ENCODE results near the gene MBP. TPM values are rescaled to one million over a fixed set of nuclear protein-coding genes. Genes with fewer than 3 reads are reported as not detected.

The MBP gene
- total and polyA plus RNA-seq, 3 experiments from 2014 or later: 59.5 to 196 (median 60.0) TPM

DNA sequence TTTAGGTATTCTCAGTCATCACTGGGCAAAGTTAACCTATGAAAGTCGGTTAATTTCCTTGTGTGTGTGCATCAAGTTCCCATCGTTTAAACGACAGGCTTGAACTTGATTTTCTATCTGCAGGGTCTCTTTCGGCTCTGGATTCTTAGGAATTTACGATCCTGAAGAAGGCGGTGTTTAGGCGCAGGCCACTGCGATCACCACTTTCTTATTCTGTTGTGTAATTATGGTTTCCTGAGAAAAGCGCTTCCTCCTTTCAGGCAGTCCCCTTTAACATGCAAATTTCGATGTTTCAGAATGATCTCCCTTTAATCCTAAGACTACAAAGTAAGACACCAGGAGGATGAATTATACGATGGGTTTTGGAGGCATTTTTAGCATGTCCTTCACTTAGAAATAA, 27.9 kb upstream of the MBP start:
- peaks cover 0 to 4% (median 2%) of the 10 kb centered on the region in 3 donors for H3K4me1 Mint-ChIP-seq
- Histone ChIP-seq H3K36me3 (ENCODE audit: insufficient read depth, low read length) (no peaks in the 10 kb centered on the region), H3K9me3 (ENCODE audit: low read length) (no peaks in the 10 kb centered on the region), H3K4me3 (ENCODE audit: low read length) (no peak overlapping the region), H3K27me3 (ENCODE audit: insufficient read depth, low read length, poor library complexity, severe bottlenecking) (peaks cover 4% of the 10 kb centered on the region), H3K4me1 (ENCODE audit: insufficient read depth, low read length) (no peaks in the 10 kb centered on the region), H3K27ac (ENCODE audit: low read depth, low read length) (no peak overlapping the region)
- POLR2A ChIA-PET: no interaction called here
- no peak for DNase-seq
- CTCF ChIA-PET: no interaction called here
- H3K36me3 Mint-ChIP-seq: no peaks in the 10 kb centered on the region
- no peaks in the 10 kb centered on the region for H3K9me3 Mint-ChIP-seq
- no peak overlapping the region for H3K4me3 Mint-ChIP-seq
- H3K27ac Mint-ChIP-seq: no peak overlapping the region
- peaks cover 0 to 13% of the 10 kb centered on the region in 2 donors for H3K27me3 Mint-ChIP-seq

DNA sequence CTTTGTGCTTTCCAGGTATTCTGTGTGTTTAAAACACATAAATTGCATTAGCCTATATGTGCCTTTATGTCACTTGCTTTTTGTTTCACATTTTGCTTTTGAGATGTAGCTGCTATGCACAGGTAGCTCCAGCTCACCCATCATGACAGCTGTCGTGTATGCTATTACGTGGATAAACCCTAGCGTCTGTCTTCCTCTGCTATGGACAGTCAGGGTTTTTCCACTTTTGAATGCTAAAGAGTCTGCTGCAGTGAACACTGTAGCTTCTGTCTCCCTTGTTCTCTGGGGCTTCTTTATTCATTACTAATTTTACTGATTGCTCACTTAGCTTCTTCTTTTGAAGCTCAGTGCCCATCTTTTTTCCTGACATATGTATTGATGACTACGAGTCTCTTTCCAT, 24.7 kb upstream of the MBP start:
- POLR2A ChIA-PET: no interaction called here
- no peaks in the 10 kb centered on the region for H3K9me3 ChIP-seq (ENCODE audit: low read length)
- Mint-ChIP-seq H3K4me3 (no peak overlapping the region), H3K4me1 (peaks cover 0 to 2% (median 0%) of the 10 kb centered on the region in 3 donors), H3K27ac (peak overlapping the region in 1 of 8 donors; percentile 8), H3K27me3 (no peaks in the 10 kb centered on the region), H3K9me3 (no peaks in the 10 kb centered on the region), H3K36me3 (no peaks in the 10 kb centered on the region)
- no peak for DNase-seq
- H3K36me3 ChIP-seq (ENCODE audit: insufficient read depth, low read length): no peaks in the 10 kb centered on the region
- H3K27me3 ChIP-seq (ENCODE audit: insufficient read depth, low read length, poor library complexity, severe bottlenecking): no peaks in the 10 kb centered on the region
- no peak overlapping the region for H3K4me3 ChIP-seq (ENCODE audit: low read length)
- CTCF ChIA-PET: interaction anchor here (1.6 kb wide), 1 partner anchor 54 kb away, joined by 3 read pairs; no protein-coding TSS in a partner anchor
- H3K27ac ChIP-seq (ENCODE audit: low read depth, low read length): no peak overlapping the region
- no peaks in the 10 kb centered on the region for H3K4me1 ChIP-seq (ENCODE audit: insufficient read depth, low read length)

DNA sequence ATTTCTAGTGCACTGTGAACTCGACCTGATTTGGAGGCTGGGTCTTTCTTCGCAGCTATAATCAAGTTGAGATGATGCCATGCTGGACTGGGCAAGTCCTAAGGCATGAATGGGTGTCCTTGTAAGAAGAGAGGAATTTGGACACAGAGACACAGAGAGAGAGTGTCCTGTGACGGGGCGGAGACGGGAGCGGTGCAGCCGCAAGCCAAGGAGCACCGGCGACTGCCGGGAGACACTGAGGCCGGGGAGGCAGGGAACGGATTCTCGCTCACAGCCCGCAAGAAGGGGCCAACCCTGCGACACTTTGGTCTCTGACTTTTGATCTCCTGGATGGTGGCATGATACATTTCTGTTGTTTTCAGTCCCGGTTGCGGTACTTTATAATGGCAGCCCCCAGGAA, 22.4 kb upstream of the MBP start:
- POLR2A ChIA-PET: no interaction called here
- H3K27me3 Mint-ChIP-seq: peaks cover 0 to 2% of the 10 kb centered on the region in 2 donors

DNA sequence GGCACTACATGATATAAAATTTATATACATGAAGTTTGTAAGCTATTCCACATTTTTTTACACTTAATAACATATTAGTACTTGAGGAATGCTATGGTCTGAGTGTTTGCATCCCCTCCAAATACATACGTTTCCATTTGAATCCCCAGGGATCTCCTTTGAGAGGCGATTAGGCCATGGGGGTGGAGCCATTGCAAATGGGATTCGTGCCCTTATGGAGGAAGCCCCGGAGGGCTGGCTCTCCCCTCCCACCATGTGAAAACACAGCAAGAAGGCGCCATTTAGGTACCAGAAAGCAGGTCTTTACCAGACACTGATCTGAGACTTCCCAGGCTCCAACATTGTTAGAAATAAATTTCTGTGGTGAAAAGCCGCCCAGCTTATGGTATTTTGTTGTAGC, 20.8 kb upstream of the MBP start:
- no peaks in the 10 kb centered on the region for H3K36me3 Mint-ChIP-seq
- H3K9me3 ChIP-seq (ENCODE audit: low read length): no peaks in the 10 kb centered on the region
- H3K4me1 ChIP-seq (ENCODE audit: insufficient read depth, low read length): no peaks in the 10 kb centered on the region
- H3K4me3 ChIP-seq (ENCODE audit: low read length): no peak overlapping the region
- DNase-seq: no peak
- H3K27ac ChIP-seq (ENCODE audit: low read depth, low read length): no peak overlapping the region
- ChIA-PET CTCF (interaction anchor here (1.1 kb wide), 1 partner anchor 153 kb away, joined by 4 read pairs; no protein-coding TSS in a partner anchor), POLR2A (no interaction called here)
- H3K27me3 Mint-ChIP-seq: peaks cover 0 to 2% of the 10 kb centered on the region in 2 donors
- no peak overlapping the region for H3K4me3 Mint-ChIP-seq
- no peaks in the 10 kb centered on the region for H3K36me3 ChIP-seq (ENCODE audit: insufficient read depth, low read length)
- peaks cover 5 to 12% (median 9%) of the 10 kb centered on the region in 3 donors for H3K4me1 Mint-ChIP-seq
- no peaks in the 10 kb centered on the region for H3K9me3 Mint-ChIP-seq
- H3K27me3 ChIP-seq (ENCODE audit: insufficient read depth, low read length, poor library complexity, severe bottlenecking): no peaks in the 10 kb centered on the region
- no peak overlapping the region for H3K27ac Mint-ChIP-seq

More for the DNA sequence above, 22.4 kb upstream of the MBP start:
- Histone ChIP-seq H3K36me3 (ENCODE audit: insufficient read depth, low read length) (no peaks in the 10 kb centered on the region), H3K27ac (ENCODE audit: low read depth, low read length) (no peak overlapping the region), H3K9me3 (ENCODE audit: low read length) (no peaks in the 10 kb centered on the region), H3K4me3 (ENCODE audit: low read length) (no peak overlapping the region), H3K27me3 (ENCODE audit: insufficient read depth, low read length, poor library complexity, severe bottlenecking) (no peaks in the 10 kb centered on the region), H3K4me1 (ENCODE audit: insufficient read depth, low read length) (no peaks in the 10 kb centered on the region)
- peaks cover 5 to 12% (median 9%) of the 10 kb centered on the region in 3 donors for H3K4me1 Mint-ChIP-seq
- H3K27ac Mint-ChIP-seq: no peak overlapping the region
- no peaks in the 10 kb centered on the region for H3K9me3 Mint-ChIP-seq
- no peak overlapping the region for H3K4me3 Mint-ChIP-seq
- CTCF ChIA-PET: no interaction called here
- no peak for DNase-seq
- no peaks in the 10 kb centered on the region for H3K36me3 Mint-ChIP-seq

DNA sequence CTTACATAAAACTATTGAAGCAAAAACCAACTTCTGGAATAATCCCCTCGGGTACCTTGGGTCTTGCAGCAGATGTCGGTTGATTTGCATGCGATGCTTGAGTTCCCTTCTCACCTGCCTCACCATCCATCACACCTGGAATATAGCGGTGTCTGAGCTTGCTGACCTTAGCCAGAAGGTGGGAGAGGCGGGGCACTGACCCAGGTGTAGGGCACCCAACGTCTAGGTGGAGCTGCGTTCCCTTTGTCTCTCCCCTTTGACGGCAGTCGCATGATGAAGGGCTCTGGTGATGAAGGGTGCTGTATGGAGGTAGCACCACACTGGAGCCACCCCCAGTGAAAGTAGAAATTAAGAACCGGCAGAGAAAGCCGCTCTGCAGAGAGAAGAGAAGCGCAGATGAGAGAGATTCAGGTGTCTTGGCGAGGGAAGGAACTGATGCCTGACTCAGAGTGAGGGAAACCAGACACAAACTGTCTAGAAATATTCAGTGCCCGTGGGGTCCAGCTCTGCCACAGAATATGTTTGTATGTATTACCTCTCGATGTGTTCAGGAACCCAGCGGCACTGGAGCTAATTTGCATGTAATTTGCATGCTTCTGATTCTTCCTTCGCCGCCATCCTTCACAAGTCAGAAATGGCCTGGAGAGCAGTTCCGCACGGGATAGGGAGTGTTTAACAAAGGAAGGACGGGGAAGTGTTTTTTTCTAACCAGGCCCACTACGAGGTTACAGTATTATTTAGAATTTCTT, 19.4 kb upstream of the MBP start:
- CTCF ChIA-PET: interaction anchor here (0.9 kb wide), 1 partner anchor 82 kb away, joined by 3 read pairs; no protein-coding TSS in a partner anchor

DNA sequence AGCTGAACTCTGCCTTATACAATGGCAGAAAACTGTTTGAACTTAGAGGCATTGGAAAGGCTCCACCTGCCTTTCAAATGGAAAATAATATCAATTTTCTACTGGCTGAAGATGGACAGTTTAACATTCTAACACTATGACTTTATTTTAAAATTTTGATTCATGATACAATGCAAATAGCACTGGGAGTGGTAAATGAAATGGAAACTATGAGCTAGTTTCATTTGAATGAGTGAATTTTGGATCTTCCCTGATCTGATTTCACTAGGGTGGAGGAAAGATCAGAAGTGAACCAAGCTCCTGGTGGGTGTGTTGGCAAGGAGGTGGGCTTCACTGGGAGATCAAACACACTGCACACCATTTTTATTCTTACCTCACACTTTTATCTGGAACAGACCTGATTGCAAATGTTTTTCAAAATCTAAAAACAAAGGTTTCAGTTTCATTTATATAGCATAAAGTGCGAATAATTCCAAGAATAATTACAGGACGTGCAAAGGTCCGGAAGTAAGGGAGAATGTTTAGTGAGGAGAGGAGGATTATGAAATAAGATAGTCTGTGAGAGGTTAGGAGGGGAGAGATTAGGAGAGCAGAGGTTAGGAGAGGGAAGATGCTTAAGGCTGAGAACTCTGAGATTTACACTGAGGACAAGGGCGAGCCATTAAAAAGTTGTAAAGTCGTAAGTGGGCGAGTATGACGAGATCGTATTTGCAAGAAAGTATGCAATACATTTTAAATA, 18.6 kb upstream of the MBP start:
- H3K4me3 Mint-ChIP-seq: no peak overlapping the region

More for the DNA sequence above, 19.4 kb upstream of the MBP start:
- Mint-ChIP-seq H3K9me3 (no peaks in the 10 kb centered on the region), H3K4me3 (no peak overlapping the region), H3K36me3 (no peaks in the 10 kb centered on the region), H3K27ac (peak overlapping the region in 1 of 8 donors; percentile 1), H3K27me3 (peaks cover 0 to 2% of the 10 kb centered on the region in 2 donors), H3K4me1 (peaks cover 13 to 18% (median 18%) of the 10 kb centered on the region in 3 donors)
- no peak for DNase-seq
- no peaks in the 10 kb centered on the region for H3K36me3 ChIP-seq (ENCODE audit: insufficient read depth, low read length)
- peaks cover 6% of the 10 kb centered on the region for H3K4me1 ChIP-seq (ENCODE audit: insufficient read depth, low read length)
- no peaks in the 10 kb centered on the region for H3K27me3 ChIP-seq (ENCODE audit: insufficient read depth, low read length, poor library complexity, severe bottlenecking)
- H3K4me3 ChIP-seq (ENCODE audit: low read length): no peak overlapping the region
- H3K27ac ChIP-seq (ENCODE audit: low read depth, low read length): no peak overlapping the region
- POLR2A ChIA-PET: no interaction called here
- H3K9me3 ChIP-seq (ENCODE audit: low read length): no peaks in the 10 kb centered on the region

DNA sequence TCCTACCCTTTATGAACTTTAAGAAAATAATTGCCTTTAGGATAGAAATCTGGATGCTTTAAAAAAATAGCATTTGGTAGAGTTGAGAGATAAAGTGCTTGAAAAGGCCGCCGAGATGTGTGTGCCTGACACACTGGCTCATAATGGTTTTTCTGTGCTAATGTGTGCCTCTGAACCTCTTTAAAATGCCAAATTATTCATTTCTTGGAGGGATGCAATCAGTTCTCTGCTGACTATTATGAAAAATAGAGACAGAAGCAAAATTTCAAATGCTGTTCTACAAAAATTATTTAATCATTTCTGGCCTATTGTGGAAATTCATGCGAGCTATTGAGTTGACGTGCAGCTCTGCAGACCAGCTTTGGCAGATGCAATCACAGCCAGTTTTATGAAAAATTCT, 18.0 kb upstream of the MBP start:
- Mint-ChIP-seq H3K27me3 (peaks cover 0 to 2% of the 10 kb centered on the region in 2 donors), H3K27ac (no peak overlapping the region)
- CTCF ChIA-PET: no interaction called here

More for the DNA sequence above, 18.6 kb upstream of the MBP start:
- peaks cover 14% of the 10 kb centered on the region for H3K4me1 ChIP-seq (ENCODE audit: insufficient read depth, low read length)
- H3K4me3 ChIP-seq (ENCODE audit: low read length): no peak overlapping the region
- H3K27ac ChIP-seq (ENCODE audit: low read depth, low read length): no peak overlapping the region
- POLR2A ChIA-PET: no interaction called here
- no peaks in the 10 kb centered on the region for H3K9me3 ChIP-seq (ENCODE audit: low read length)
- H3K27me3 ChIP-seq (ENCODE audit: insufficient read depth, low read length, poor library complexity, severe bottlenecking): no peaks in the 10 kb centered on the region
- Mint-ChIP-seq H3K9me3 (no peaks in the 10 kb centered on the region), H3K27me3 (peaks cover 0 to 2% of the 10 kb centered on the region in 2 donors), H3K27ac (peak overlapping the region in 1 of 8 donors; percentile 48), H3K4me1 (peaks cover 16 to 26% (median 25%) of the 10 kb centered on the region in 3 donors), H3K36me3 (no peaks in the 10 kb centered on the region)
- CTCF ChIA-PET: no interaction called here
- H3K36me3 ChIP-seq (ENCODE audit: insufficient read depth, low read length): no peaks in the 10 kb centered on the region
- no peak for DNase-seq

DNA sequence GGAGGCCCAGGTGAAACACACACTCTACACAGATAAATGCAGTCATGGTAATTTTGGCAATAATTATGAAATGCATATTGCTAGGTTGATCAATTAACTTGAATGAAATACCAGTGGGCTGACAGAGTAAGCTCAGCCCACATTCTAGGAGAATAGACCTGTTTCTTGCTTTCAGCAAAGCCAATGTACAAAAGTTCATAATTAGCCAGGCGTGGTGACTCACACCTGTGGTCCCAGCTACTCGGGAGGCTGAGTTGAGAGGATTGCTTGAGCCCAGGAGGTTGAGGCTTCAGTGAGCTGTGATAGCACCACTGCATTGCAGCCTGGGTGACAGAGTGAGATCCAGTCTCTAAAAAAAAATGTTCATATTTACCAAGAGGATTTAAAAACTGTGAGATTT, 15.7 kb upstream of the MBP start:
- H3K27ac Mint-ChIP-seq: no peak overlapping the region
- H3K4me1 ChIP-seq (ENCODE audit: insufficient read depth, low read length): peaks cover 14% of the 10 kb centered on the region
- H3K27me3 Mint-ChIP-seq: peaks cover 0 to 2% of the 10 kb centered on the region in 2 donors
- peaks cover 30 to 47% (median 42%) of the 10 kb centered on the region in 3 donors for H3K4me1 Mint-ChIP-seq
- H3K4me3 Mint-ChIP-seq: no peak overlapping the region
- ChIA-PET CTCF (interaction anchor here (1.3 to 1.7 kb wide), 3 partner anchors 64 to 165 kb away, joined by 3 to 5 read pairs (median 5); no protein-coding TSS in a partner anchor), POLR2A (no interaction called here)
- no peak for DNase-seq
- no peak overlapping the region for H3K27ac ChIP-seq (ENCODE audit: low read depth, low read length)
- H3K36me3 Mint-ChIP-seq: peaks cover 0 to 11% (median 0%) of the 10 kb centered on the region in 3 donors
- no peak overlapping the region for H3K4me3 ChIP-seq (ENCODE audit: low read length)
- peaks cover 0 to 10% (median 7%) of the 10 kb centered on the region in 5 donors for H3K9me3 Mint-ChIP-seq
- no peaks in the 10 kb centered on the region for H3K36me3 ChIP-seq (ENCODE audit: insufficient read depth, low read length)
- H3K27me3 ChIP-seq (ENCODE audit: insufficient read depth, low read length, poor library complexity, severe bottlenecking): no peaks in the 10 kb centered on the region
- no peaks in the 10 kb centered on the region for H3K9me3 ChIP-seq (ENCODE audit: low read length)

More for the DNA sequence above, 18.0 kb upstream of the MBP start:
- no peaks in the 10 kb centered on the region for H3K36me3 Mint-ChIP-seq
- Histone ChIP-seq H3K27me3 (ENCODE audit: insufficient read depth, low read length, poor library complexity, severe bottlenecking) (no peaks in the 10 kb centered on the region), H3K9me3 (ENCODE audit: low read length) (no peaks in the 10 kb centered on the region), H3K27ac (ENCODE audit: low read depth, low read length) (no peak overlapping the region), H3K4me3 (ENCODE audit: low read length) (no peak overlapping the region), H3K4me1 (ENCODE audit: insufficient read depth, low read length) (peaks cover 14% of the 10 kb centered on the region), H3K36me3 (ENCODE audit: insufficient read depth, low read length) (no peaks in the 10 kb centered on the region)
- no peaks in the 10 kb centered on the region for H3K9me3 Mint-ChIP-seq
- no peak overlapping the region for H3K4me3 Mint-ChIP-seq
- H3K4me1 Mint-ChIP-seq: peaks cover 19 to 31% (median 28%) of the 10 kb centered on the region in 3 donors
- POLR2A ChIA-PET: no interaction called here
- DNase-seq: no peak

Measured in CD8-positive, alpha-beta memory T cell (primary cell).